H9 (cell line): Measurements from ENCODE around the gene RAB7B. TPM values are rescaled to one million over a fixed set of nuclear protein-coding genes. Genes with fewer than 3 reads are reported as not detected.
A peak's percentile ranks its signal among the peaks of the same experiment; 100 is the strongest.

ENCODE experiments used
- DNase-seq: peaks from one replicate; pipeline ENCODE4 v3.0.0-alpha.2; 2017
- H2AFZ ChIP-seq: one replicate; pipeline ENCODE4 v1.6.1; 2013; ENCODE audit warnings: mild to moderate bottlenecking, low read length, control low read depth, moderate library complexity
- H2AK5ac ChIP-seq: 2 replicates; pipeline ENCODE4 v1.6.1; 2013; ENCODE audit warnings: low read length, control low read depth, mixed read lengths; ENCODE audit not compliant: insufficient read length
- H2BK120ac ChIP-seq: one replicate; pipeline ENCODE4 v1.6.1; 2013; ENCODE audit warnings: low read depth, mild to moderate bottlenecking, low read length, control low read depth, inconsistent platforms; ENCODE audit not compliant: poor library complexity, severe bottlenecking
- H2BK12ac ChIP-seq: 2 replicates; pipeline ENCODE4 v1.6.1; 2013; ENCODE audit warnings: low read length, control low read depth, mixed read lengths, low read depth; ENCODE audit not compliant: insufficient read length
- H2BK15ac ChIP-seq: 2 replicates; pipeline ENCODE4 v1.6.1; 2013; ENCODE audit warnings: low read depth, low read length, control low read depth
- H2BK20ac ChIP-seq: one replicate; pipeline ENCODE4 v1.6.1; 2013; ENCODE audit warnings: low read depth, mild to moderate bottlenecking, low read length, control low read depth, inconsistent platforms; ENCODE audit not compliant: poor library complexity, severe bottlenecking
- H2BK5ac ChIP-seq: 2 replicates; pipeline ENCODE4 v1.6.1; 2013; ENCODE audit warnings: low read length, control low read depth, mixed read lengths; ENCODE audit not compliant: insufficient read length
- H3K14ac ChIP-seq: 2 replicates; pipeline ENCODE4 v1.6.1; 2013; ENCODE audit warnings: low read length, control low read depth; ENCODE audit not compliant: insufficient read depth
- H3K18ac ChIP-seq: 2 replicates; pipeline ENCODE4 v1.6.1; 2013; ENCODE audit warnings: low read depth, mild to moderate bottlenecking, mixed read lengths, low read length, control low read depth; ENCODE audit not compliant: insufficient read length
- H3K23ac ChIP-seq: 2 replicates; pipeline ENCODE4 v1.6.1; 2013; ENCODE audit warnings: low read length, control low read depth, mixed read lengths, low read depth; ENCODE audit not compliant: insufficient read length
- H3K23me2 ChIP-seq: 2 replicates; pipeline ENCODE4 v1.6.1; 2013; ENCODE audit warnings: low read depth, mild to moderate bottlenecking, mixed read lengths, low read length, control low read depth; ENCODE audit not compliant: insufficient read length, poor library complexity, severe bottlenecking
- H3K27ac ChIP-seq: 2 replicates; pipeline ENCODE4 v1.5.1; 2013; ENCODE audit warnings: low read length, control low read depth, mixed read lengths, low read depth; ENCODE audit not compliant: insufficient read length
- H3K27me3 ChIP-seq: 2 replicates; pipeline ENCODE4 v1.6.1; 2013; ENCODE audit warnings: low read length, control low read depth, inconsistent platforms; ENCODE audit not compliant: insufficient read depth
- H3K4ac ChIP-seq: 2 replicates; pipeline ENCODE4 v1.6.1; 2013; ENCODE audit warnings: low read depth, mild to moderate bottlenecking, control low read depth, inconsistent platforms, low read length, moderate library complexity
- H3K4me1 ChIP-seq: 2 replicates; pipeline ENCODE4 v1.6.1; 2013; ENCODE audit warnings: low read length, control low read depth, inconsistent platforms; ENCODE audit not compliant: insufficient read depth
- H3K4me2 ChIP-seq: 2 replicates; pipeline ENCODE4 v1.6.1; 2013; ENCODE audit warnings: low read length, control low read depth, mixed read lengths; ENCODE audit not compliant: insufficient read length, insufficient read depth
- H3K56ac ChIP-seq: 2 replicates; pipeline ENCODE4 v1.6.1; 2013; ENCODE audit warnings: low read depth, mild to moderate bottlenecking, mixed read lengths, low read length, control low read depth; ENCODE audit not compliant: insufficient read length
- H3K79me1 ChIP-seq: 2 replicates; pipeline ENCODE4 v1.6.1; 2013; ENCODE audit warnings: low read depth, mild to moderate bottlenecking, moderate library complexity, low read length, control low read depth, inconsistent platforms; ENCODE audit not compliant: insufficient read depth, poor library complexity, severe bottlenecking
- H3K79me2 ChIP-seq: 2 replicates; pipeline ENCODE4 v1.6.1; 2013; ENCODE audit warnings: low read length, control low read depth, inconsistent platforms; ENCODE audit not compliant: insufficient read depth
- H3K9ac ChIP-seq: 2 replicates; pipeline ENCODE4 v1.6.1; 2013; ENCODE audit warnings: low read length, control low read depth, mixed read lengths; ENCODE audit not compliant: insufficient read length; ENCODE audit errors: extremely low read depth
- H3K9me3 ChIP-seq: one replicate; pipeline ENCODE4 v1.6.1; 2013; ENCODE audit warnings: low read depth, low read length, inconsistent platforms; ENCODE audit not compliant: control insufficient read depth
- H3T11ph ChIP-seq: one replicate; pipeline ENCODE4 v1.6.1; 2013; ENCODE audit warnings: mild to moderate bottlenecking, low read length, control low read depth, inconsistent platforms
- H4K20me1 ChIP-seq: one replicate; pipeline ENCODE4 v1.6.1; 2013; ENCODE audit not compliant: control insufficient read depth, insufficient read length, insufficient read depth
- H4K5ac ChIP-seq: 2 replicates; pipeline ENCODE4 v1.6.1; 2013; ENCODE audit warnings: low read depth, mild to moderate bottlenecking, mixed read lengths, low read length, control low read depth; ENCODE audit not compliant: insufficient read length
- H4K8ac ChIP-seq: replicated peaks from 2 replicates; pipeline ENCODE4 v1.6.1; 2013; ENCODE audit warnings: low read length, control low read depth, mixed read lengths, low read depth; ENCODE audit not compliant: insufficient read length
- H4K91ac ChIP-seq: 2 replicates; pipeline ENCODE4 v1.6.1; 2013; ENCODE audit warnings: low read depth, mild to moderate bottlenecking, moderate library complexity, mixed read lengths, low read length, control low read depth; ENCODE audit not compliant: insufficient read length
- H3K27ac Mint-ChIP-seq, 3 experiments: 2 replicates in 2 of 3; 3 replicates in 1 of 3; pipeline ENCODE4 v1.8.0; 2020 to 2021; ENCODE audit warnings: mixed read lengths in 3 of 3, mild to moderate bottlenecking in 1 of 3, moderate library complexity in 1 of 3
- H3K27me3 Mint-ChIP-seq: 2 replicates; pipeline ENCODE4 v1.8.0; 2021; ENCODE audit warnings: low read depth, mild to moderate bottlenecking, moderate library complexity, mixed read lengths
- H3K36me3 Mint-ChIP-seq, 3 experiments: 2 replicates in 2 of 3; 3 replicates in 1 of 3; pipeline ENCODE4 v1.8.0; 2020 to 2021; ENCODE audit warnings: low read depth in 3 of 3, mixed read lengths in 3 of 3; ENCODE audit not compliant: insufficient read depth in 1 of 3
- H3K4me1 Mint-ChIP-seq, 2 experiments: 2 replicates each; pipeline ENCODE4 v1.8.0; 2020; ENCODE audit warnings: mixed read lengths in 2 of 2
- H3K4me3 Mint-ChIP-seq, 2 experiments: 2 replicates in 1 of 2; 3 replicates in 1 of 2; pipeline ENCODE4 v1.8.0; 2020 to 2021; ENCODE audit warnings: mild to moderate bottlenecking in 2 of 2, mixed read lengths in 2 of 2, moderate library complexity in 1 of 2
- H3K9me3 Mint-ChIP-seq, 2 experiments: 2 replicates in 1 of 2; 3 replicates in 1 of 2; pipeline ENCODE4 v1.8.0; 2020; ENCODE audit warnings: mild to moderate bottlenecking in 2 of 2, mixed read lengths in 2 of 2, moderate library complexity in 1 of 2
- CTCF ChIP-seq: fragments of 200-600 bp; sonication (generic); conservative IDR thresholded peaks from 3 replicates; pipeline ENCODE4 v1.8.0; 2021; ENCODE audit warnings: antibody characterized with exemption, mild to moderate bottlenecking
- WGBS: extraction: QIAGEN DNeasy Blood & Tissue Kit; methylation state at CpG from one replicate; pipeline ENCODE4 v1.1.7; 2013; ENCODE audit warnings: missing lambda C conversion rate, low lambda C conversion rate, mixed read lengths; ENCODE audit not compliant: insufficient read length; ENCODE audit errors: extremely low coverage; 5-methylcytosine and 5-hydroxymethylcytosine counted together
- total RNA-seq: library from RNA; stranded (reverse); gene quantifications from 2 replicates; pipeline ENCODE4 v1.2.1, GENCODE V29; 2021

RAB7B gene
- total RNA-seq, 1 experiment from 2014 or later = 0.68 TPM

- no peak overlapping the region for H3K4me3 Mint-ChIP-seq
- no peak overlapping the region for H3T11ph ChIP-seq
- H2BK20ac ChIP-seq = no peak overlapping the region
- H3K23me2 ChIP-seq = no peaks in the 10 kb centered on the region
- no peak overlapping the region for H3K23ac ChIP-seq
- no peak overlapping the region for H3K9ac ChIP-seq
- no peaks in the 10 kb centered on the region for H3K36me3 Mint-ChIP-seq
- no CpG with 5 or more reads among the region's 10 CpGs for WGBS
- peaks cover 14 to 21% of the 10 kb centered on the region in 2 experiments for H3K4me1 Mint-ChIP-seq
- H4K91ac ChIP-seq = no peak overlapping the region
- no peak overlapping the region for H2AFZ ChIP-seq
- H3K79me2 ChIP-seq = no peaks in the 10 kb centered on the region
- no peaks in the 10 kb centered on the region for H3K9me3 ChIP-seq
- no peak overlapping the region for H2BK5ac ChIP-seq
- H3K4me1 ChIP-seq = no peaks in the 10 kb centered on the region
- no peak overlapping the region for H4K5ac ChIP-seq
- H2AK5ac ChIP-seq = no peak overlapping the region
- H3K56ac ChIP-seq = no peak overlapping the region
- no peak overlapping the region for H3K18ac ChIP-seq
- no peak for TF ChIP-seq CTCF
- no peak overlapping the region for H4K8ac ChIP-seq
- no peaks in the 10 kb centered on the region for H3K79me1 ChIP-seq
- no peak overlapping the region for H3K4ac ChIP-seq
- no peak overlapping the region for H3K14ac ChIP-seq
- H4K20me1 ChIP-seq = no peaks in the 10 kb centered on the region
- H3K27ac Mint-ChIP-seq = peak overlapping the region in 2 of 3 experiments; percentile 58 to 85; a peak in 2 of 7 replicates
- no peak overlapping the region for H2BK12ac ChIP-seq
- no peaks in the 10 kb centered on the region; a peak in 2 of 5 replicates for H3K9me3 Mint-ChIP-seq
- H3K27me3 ChIP-seq = no peaks in the 10 kb centered on the region
- H3K4me2 ChIP-seq = no peak overlapping the region
- no peak for DNase-seq
- H3K27ac ChIP-seq = no peak overlapping the region
- no peak overlapping the region for H2BK15ac ChIP-seq
- no peaks in the 10 kb centered on the region for H3K27me3 Mint-ChIP-seq
- H2BK120ac ChIP-seq = no peak overlapping the region
These were observed 35.5 kb downstream of the RAB7B start for GRCh38 chr1:205967554-205968335.
